NT2/D1 (cell line): ENCODE data around the gene NUP133.

Source experiments
- YY1 ChIP-seq: IDR thresholded peaks from 2 replicates; pipeline ENCODE4 v1.6.1; 2011; ENCODE audit not compliant: insufficient read length, insufficient read depth
- ZNF274 ChIP-seq: IDR thresholded peaks from 2 replicates; pipeline ENCODE4 v1.6.1; 2011; ENCODE audit warnings: mild to moderate bottlenecking, low read depth, low read length

GRCh38 chr1:229464672-229465071 is 43.5 kb downstream of the NUP133 start:
- TF ChIP-seq YY1 (no peak), ZNF274 (no peak)
